ENCODE results near the gene HIVEP1. TPM values are rescaled to one million over a fixed set of nuclear protein-coding genes. Genes with fewer than 3 reads are reported as not detected.
"Not testable (repeated sequence)": the region's sequence is repeated elsewhere in the genome, so short reads cannot be mapped to it uniquely, and the experiment has no call there.

HIVEP1 gene
- total and polyA plus RNA-seq, 5 donors: 5.1 to 16.9 (median 14.4) TPM

GRCh38 chr6:12096342-12096741 is 84.2 kb downstream of the HIVEP1 start:
- Histone ChIP-seq H3K9me3 (ENCODE audit: control insufficient read depth, low read length) (no peaks in the 10 kb centered on the region), H3K27ac (ENCODE audit: low read length) (no peak overlapping the region), H3K4me1 (ENCODE audit: control insufficient read depth, insufficient read depth, low read length) (no peaks in the 10 kb centered on the region), H3K4me3 (ENCODE audit: low read length) (no peak overlapping the region), H3K27me3 (ENCODE audit: control insufficient read depth, insufficient read depth) (no peaks in the 10 kb centered on the region)
- intact Hi-C loops (cut with DNase I): no loop called here
- WGBS: 97% methylated on average over 3 of the region's 3 CpGs
- DNase-seq (no peak), ATAC-seq (no peak)

- Histone ChIP-seq H3K9me3 (ENCODE audit: control insufficient read depth, low read length) (no peaks in the 10 kb centered on the region), H3K4me3 (ENCODE audit: low read length) (no peak overlapping the region), H3K4me1 (ENCODE audit: control insufficient read depth, insufficient read depth, low read length) (no peaks in the 10 kb centered on the region), H3K27ac (ENCODE audit: low read length) (no peak overlapping the region), H3K27me3 (ENCODE audit: control insufficient read depth, insufficient read depth) (no peaks in the 10 kb centered on the region)
- intact Hi-C loops (cut with DNase I): no loop called here
- DNase-seq: no peak
- ATAC-seq: no peak
Measured at GRCh38 chr6:12097791-12098190, 85.7 kb downstream of the HIVEP1 start.

- intact Hi-C loops (cut with DNase I): no loop called here
- no peaks in the 10 kb centered on the region for H3K9me3 ChIP-seq (ENCODE audit: control insufficient read depth, low read length)
- 66% methylated on average over 4 of the region's 4 CpGs for WGBS
- H3K4me1 ChIP-seq (ENCODE audit: control insufficient read depth, insufficient read depth, low read length): peaks cover 2% of the 10 kb centered on the region
- ATAC-seq: no peak
- no peak overlapping the region for H3K27ac ChIP-seq (ENCODE audit: low read length)
- DNase-seq: no peak
- no peak overlapping the region for H3K4me3 ChIP-seq (ENCODE audit: low read length)
- no peaks in the 10 kb centered on the region for H3K27me3 ChIP-seq (ENCODE audit: control insufficient read depth, insufficient read depth)
Measured at GRCh38 chr6:12099623-12100338, 87.7 kb downstream of the HIVEP1 start.

- H3K9me3 ChIP-seq (ENCODE audit: control insufficient read depth, low read length): no peaks in the 10 kb centered on the region
- intact Hi-C loops (cut with DNase I): no loop called here
- DNase-seq (no peak), ATAC-seq (no peak)
- no peak overlapping the region for H3K4me3 ChIP-seq (ENCODE audit: low read length)
- no peaks in the 10 kb centered on the region for H3K27me3 ChIP-seq (ENCODE audit: control insufficient read depth, insufficient read depth)
- no peak overlapping the region for H3K27ac ChIP-seq (ENCODE audit: low read length)
- H3K4me1 ChIP-seq (ENCODE audit: control insufficient read depth, insufficient read depth, low read length): peaks cover 2% of the 10 kb centered on the region
Measured at GRCh38 chr6:12101048-12101447, 88.9 kb downstream of the HIVEP1 start.

GRCh38 chr6:12101653-12102312 is 89.7 kb downstream of the HIVEP1 start:
- Histone ChIP-seq H3K27me3 (ENCODE audit: control insufficient read depth, insufficient read depth) (no peaks in the 10 kb centered on the region), H3K4me1 (ENCODE audit: control insufficient read depth, insufficient read depth, low read length) (peaks cover 2% of the 10 kb centered on the region), H3K9me3 (ENCODE audit: control insufficient read depth, low read length) (no peaks in the 10 kb centered on the region), H3K27ac (ENCODE audit: low read length) (no peak overlapping the region), H3K4me3 (ENCODE audit: low read length) (no peak overlapping the region)
- ATAC-seq: no peak
- no peak for DNase-seq
- intact Hi-C loops (cut with DNase I): no loop called here

- DNase-seq (no peak), ATAC-seq (no peak)
- intact Hi-C loops (cut with DNase I): no loop called here
- H3K27me3 ChIP-seq (ENCODE audit: control insufficient read depth, insufficient read depth): no peaks in the 10 kb centered on the region
- peaks cover 2% of the 10 kb centered on the region for H3K4me1 ChIP-seq (ENCODE audit: control insufficient read depth, insufficient read depth, low read length)
- no peak overlapping the region for H3K4me3 ChIP-seq (ENCODE audit: low read length)
- H3K27ac ChIP-seq (ENCODE audit: low read length): no peak overlapping the region
- H3K9me3 ChIP-seq (ENCODE audit: control insufficient read depth, low read length): no peaks in the 10 kb centered on the region
- 90% methylated on average over 2 of the region's 2 CpGs for WGBS
Measured at GRCh38 chr6:12102350-12102749, 90.2 kb downstream of the HIVEP1 start.

- intact Hi-C loops (cut with DNase I): no loop called here
- WGBS: 66% methylated on average over 3 of the region's 3 CpGs
- ATAC-seq (peak; percentile 40 to 75), DNase-seq (no peak)
- Histone ChIP-seq H3K9me3 (ENCODE audit: control insufficient read depth, low read length) (no peaks in the 10 kb centered on the region), H3K4me3 (ENCODE audit: low read length) (no peak overlapping the region), H3K27ac (ENCODE audit: low read length) (no peak overlapping the region), H3K27me3 (ENCODE audit: control insufficient read depth, insufficient read depth) (no peaks in the 10 kb centered on the region), H3K4me1 (ENCODE audit: control insufficient read depth, insufficient read depth, low read length) (peaks cover 2% of the 10 kb centered on the region)
Measured at GRCh38 chr6:12103158-12103557, 91.0 kb downstream of the HIVEP1 start.

- Histone ChIP-seq H3K4me3 (ENCODE audit: low read length) (no peak overlapping the region), H3K9me3 (ENCODE audit: control insufficient read depth, low read length) (no peaks in the 10 kb centered on the region), H3K4me1 (ENCODE audit: control insufficient read depth, insufficient read depth, low read length) (peaks cover 2% of the 10 kb centered on the region), H3K27ac (ENCODE audit: low read length) (no peak overlapping the region), H3K27me3 (ENCODE audit: control insufficient read depth, insufficient read depth) (no peaks in the 10 kb centered on the region)
- 77% methylated on average over 2 of the region's 2 CpGs for WGBS
- ATAC-seq: no peak
- no peak for DNase-seq
- intact Hi-C loops (cut with DNase I): no loop called here
Measured at GRCh38 chr6:12105271-12105670, 93.2 kb downstream of the HIVEP1 start.

- intact Hi-C loops (cut with DNase I); ATAC-seq; H3K27ac ChIP-seq (ENCODE audit: low read length); H3K4me3 ChIP-seq (ENCODE audit: low read length); DNase-seq; H3K27me3 ChIP-seq (ENCODE audit: control insufficient read depth, insufficient read depth); H3K9me3 ChIP-seq (ENCODE audit: control insufficient read depth, low read length); H3K4me1 ChIP-seq (ENCODE audit: control insufficient read depth, insufficient read depth, low read length): not testable (repeated sequence)
- 96% methylated on average over 32 of the region's 33 CpGs for WGBS
Measured at GRCh38 chr6:12108376-12108775, 96.3 kb downstream of the HIVEP1 start.

GRCh38 chr6:12110523-12111362 is 98.6 kb downstream of the HIVEP1 start:
- H3K27ac ChIP-seq (ENCODE audit: low read length): no peak overlapping the region
- no peaks in the 10 kb centered on the region for H3K27me3 ChIP-seq (ENCODE audit: control insufficient read depth, insufficient read depth)
- no peak for DNase-seq
- H3K9me3 ChIP-seq (ENCODE audit: control insufficient read depth, low read length): no peaks in the 10 kb centered on the region
- no peak for ATAC-seq
- intact Hi-C loops (cut with DNase I): no loop called here
- H3K4me3 ChIP-seq (ENCODE audit: low read length): no peak overlapping the region
- peaks cover 5% of the 10 kb centered on the region for H3K4me1 ChIP-seq (ENCODE audit: control insufficient read depth, insufficient read depth, low read length)
- WGBS: 78% methylated on average over 5 of the region's 5 CpGs

GRCh38 chr6:12111363-12111670 is 99.2 kb downstream of the HIVEP1 start:
- no peaks in the 10 kb centered on the region for H3K27me3 ChIP-seq (ENCODE audit: control insufficient read depth, insufficient read depth)
- H3K9me3 ChIP-seq (ENCODE audit: control insufficient read depth, low read length): no peaks in the 10 kb centered on the region
- WGBS: over 99% methylated on average over 2 of the region's 2 CpGs
- DNase-seq (no peak), ATAC-seq (no peak)
- peaks cover 5% of the 10 kb centered on the region for H3K4me1 ChIP-seq (ENCODE audit: control insufficient read depth, insufficient read depth, low read length)
- H3K27ac ChIP-seq (ENCODE audit: low read length): no peak overlapping the region
- H3K4me3 ChIP-seq (ENCODE audit: low read length): no peak overlapping the region
- intact Hi-C loops (cut with DNase I): no loop called here

All from right cardiac atrium (tissue), 5 donors.